Liver (tissue), 9 donors: ENCODE results near the gene KLHDC10. TPM values are rescaled to one million over a fixed set of nuclear protein-coding genes. Genes with fewer than 3 reads are reported as not detected.

Source experiments
- DNase-seq: peaks from one replicate; pipeline ENCODE4 v3.0.0-alpha.2; 2017; ENCODE audit warnings: low spot score
- H3K27ac ChIP-seq, 2 donors: one replicate each; pipeline ENCODE4 v1.7.0; 2013; ENCODE audit warnings: inconsistent platforms in 2 of 2, low read length in 2 of 2, control low read depth in 1 of 2, low read depth in 1 of 2, mild to moderate bottlenecking in 1 of 2
- H3K27me3 ChIP-seq, 4 donors: one replicate each; pipeline versions ENCODE4 v1.6.1 to v1.7.0; 2013; ENCODE audit warnings: low read length in 3 of 4, inconsistent platforms in 1 of 4, mild to moderate bottlenecking in 1 of 4, moderate library complexity in 1 of 4; ENCODE audit not compliant: control insufficient read depth in 4 of 4, insufficient read depth in 4 of 4
- H3K36me3 ChIP-seq, 4 donors: one replicate each; pipeline versions ENCODE4 v1.6.1 to v1.7.0; 2013; ENCODE audit warnings: low read length in 3 of 4, mild to moderate bottlenecking in 3 of 4, low read depth in 1 of 4, moderate library complexity in 1 of 4; ENCODE audit not compliant: control insufficient read depth in 4 of 4, insufficient read depth in 3 of 4
- H3K4me1 ChIP-seq, 4 donors: one replicate each; pipeline versions ENCODE4 v1.6.1 to v1.7.0; 2013; ENCODE audit warnings: low read length in 3 of 4, mild to moderate bottlenecking in 3 of 4, moderate library complexity in 1 of 4; ENCODE audit not compliant: control insufficient read depth in 4 of 4, insufficient read depth in 4 of 4
- H3K4me3 ChIP-seq, 3 donors: one replicate each; pipeline versions ENCODE4 v1.6.1 to v1.7.0; 2013; ENCODE audit warnings: low read length in 3 of 3, control low read depth in 1 of 3, low read depth in 1 of 3, mild to moderate bottlenecking in 1 of 3
- H3K9ac ChIP-seq, 2 donors: one replicate each; pipeline ENCODE4 v1.7.0; 2013; ENCODE audit warnings: low read length in 2 of 2, mild to moderate bottlenecking in 2 of 2, moderate library complexity in 2 of 2, control low read depth in 1 of 2, low read depth in 1 of 2
- H3K9me3 ChIP-seq, 4 donors: one replicate each; pipeline versions ENCODE4 v1.6.1 to v1.7.0; 2013; ENCODE audit warnings: low read length in 3 of 4; ENCODE audit not compliant: control insufficient read depth in 4 of 4
- EGR1 ChIP-seq, 2 donors: IDR thresholded peaks; 2 replicates each; pipeline ENCODE4 v1.6.1; 2016 to 2018; ENCODE audit warnings: antibody characterized with exemption in 2 of 2, low read depth in 2 of 2
- FOXA2 ChIP-seq: IDR thresholded peaks from 2 replicates; pipeline ENCODE4 v1.6.1; 2016; ENCODE audit warnings: antibody characterized with exemption
- GABPA ChIP-seq, 2 donors: IDR thresholded peaks in 1 of 2; conservative IDR thresholded peaks in 1 of 2; 2 replicates each; pipeline ENCODE4 v1.6.1; 2016; ENCODE audit warnings: antibody characterized with exemption in 2 of 2, mild to moderate bottlenecking in 1 of 2, moderate library complexity in 1 of 2
- HNF4A ChIP-seq, 2 donors: conservative IDR thresholded peaks; 2 replicates each; pipeline ENCODE4 v1.6.1; 2016; ENCODE audit warnings: antibody characterized with exemption in 2 of 2, mild to moderate bottlenecking in 2 of 2
- HNF4G ChIP-seq: IDR thresholded peaks from 2 replicates; pipeline ENCODE4 v1.6.1; 2016; ENCODE audit warnings: antibody characterized with exemption
- JUND ChIP-seq, 2 donors: IDR thresholded peaks; 2 replicates each; pipeline ENCODE4 v1.6.1; 2016; ENCODE audit warnings: antibody characterized with exemption in 2 of 2
- RAD21 ChIP-seq, 2 donors: IDR thresholded peaks; 2 replicates each; pipeline ENCODE4 v1.6.1; 2016; ENCODE audit warnings: antibody characterized with exemption in 2 of 2, mild to moderate bottlenecking in 2 of 2
- RXRA ChIP-seq, 2 donors: IDR thresholded peaks; 2 replicates each; pipeline ENCODE4 v1.6.1; 2017 to 2018; ENCODE audit warnings: antibody characterized with exemption in 2 of 2, mild to moderate bottlenecking in 1 of 2
- TAF1 ChIP-seq: conservative IDR thresholded peaks from 2 replicates; pipeline ENCODE4 v1.6.1; 2016; ENCODE audit warnings: antibody characterized with exemption, mild to moderate bottlenecking
- ZBTB33 ChIP-seq: IDR thresholded peaks from 2 replicates; pipeline ENCODE4 v1.6.1; 2016; ENCODE audit warnings: antibody characterized with exemption
- WGBS: extraction: QIAGEN DNeasy Blood & Tissue Kit; methylation state at CpG from one replicate; pipeline ENCODE4 v1.1.7; 2013; 5-methylcytosine and 5-hydroxymethylcytosine counted together
- polyA plus RNA-seq, 2 donors: library from polyadenylated mRNA; stranded (reverse) in 1 of 2; unstranded in 1 of 2; fragments of 200-250 nt in 1 of 2; fragments of >200 nt in 1 of 2; fragmentation: Nextera tagmentation in 1 of 2; extraction: Ambion mirVana in 1 of 2; gene quantifications; one replicate each; pipeline versions ENCODE4 v1.2.1 to v1.2.3, GENCODE V29; 2013 to 2015
- total RNA-seq, 2 donors: library from RNA; depleted of rRNA; stranded (reverse); fragments of >200 nt; gene quantifications; one replicate each; pipeline ENCODE4 v1.2.3, GENCODE V29; 2014
- TF ChIP-seq, protein P1 (sequence below): fragments of 150-350 bp; IDR thresholded peaks from 2 replicates; pipeline ENCODE4 v1.5.1; 2017; ENCODE audit warnings: improper control_type of control experiment, low read depth, low read length; ENCODE audit not compliant: missing input control
- TF ChIP-seq, protein P2 (sequence below): IDR thresholded peaks from 2 replicates; pipeline ENCODE4 v1.6.1; 2016; ENCODE audit warnings: antibody characterized with exemption
- donor health status: healthy.
- donor health status: healthy.
- donor health status: healthy.
- donor health status: healthy.
- donor health status: healthy.

KLHDC10 gene
- total and polyA plus RNA-seq, 4 donors, result 10.8 to 31.2 (median 17.4) TPM

DNA sequence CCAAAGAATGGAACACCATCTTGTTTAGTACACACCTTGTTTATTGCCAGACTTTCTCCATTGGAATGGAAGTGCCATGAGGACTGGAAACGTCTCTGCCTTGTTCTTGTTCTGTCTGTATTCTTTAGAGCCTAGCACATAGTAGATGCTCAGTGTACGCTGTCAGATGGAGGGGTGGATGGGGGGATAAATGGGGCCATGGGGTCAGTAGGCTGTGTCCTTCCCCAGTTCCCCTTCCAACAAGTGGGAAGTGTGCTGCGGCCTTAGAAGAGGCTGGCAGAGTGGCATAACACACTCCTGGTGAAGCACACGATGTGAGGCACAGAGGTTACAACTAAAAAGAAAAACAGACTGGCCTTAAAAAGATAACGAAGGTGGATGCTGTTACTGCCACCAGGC lies 73.0 kb downstream of the KLHDC10 start:
- 93% methylated on average over 5 of the region's 5 CpGs for WGBS
- Histone ChIP-seq H3K9me3 (no peaks in the 10 kb centered on the region), H3K27ac (no peak overlapping the region), H3K9ac (no peak overlapping the region), H3K36me3 (peaks cover 0 to 13% (median 2%) of the 10 kb centered on the region in 4 donors), H3K4me3 (no peak overlapping the region), H3K4me1 (peaks cover 0 to 2% (median 0%) of the 10 kb centered on the region in 4 donors), H3K27me3 (no peaks in the 10 kb centered on the region)
- TF ChIP-seq FOXA2 (no peak), HNF4A (conservative IDR thresholded peaks at IDR 0.05) (no peak), HNF4G (no peak), RAD21 (IDR thresholded peaks at IDR 0.05) (no peak), GABPA (IDR thresholded peaks at IDR 0.05 in 1 of 2, conservative IDR thresholded peaks at IDR 0.05 in 1 of 2) (no peak)
- no peak for DNase-seq

DNA sequence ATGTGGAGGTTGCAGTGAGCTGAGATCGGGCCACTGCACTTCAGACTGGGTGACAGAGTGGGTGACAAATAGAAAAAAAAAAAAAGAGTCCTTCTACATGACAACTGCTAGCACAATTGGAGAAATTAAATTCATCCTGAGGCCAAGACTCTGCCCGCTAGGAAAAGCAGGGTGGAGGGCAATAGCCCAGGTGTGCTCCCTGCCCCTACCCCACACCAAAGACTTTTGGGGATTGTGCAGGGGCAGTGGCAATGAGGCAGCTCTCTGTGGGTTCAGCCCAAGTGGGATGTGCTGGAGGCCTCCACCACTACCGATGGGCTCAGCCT lies 73.6 kb downstream of the KLHDC10 start:
- Histone ChIP-seq H3K4me3 (no peak overlapping the region), H3K36me3 (peaks cover 0 to 12% (median 2%) of the 10 kb centered on the region in 4 donors), H3K27ac (no peak overlapping the region), H3K27me3 (no peaks in the 10 kb centered on the region), H3K9ac (no peak overlapping the region), H3K9me3 (no peaks in the 10 kb centered on the region), H3K4me1 (peaks cover 0 to 2% (median 0%) of the 10 kb centered on the region in 4 donors)
- WGBS, result 87% methylated on average over 3 of the region's 3 CpGs
- TF ChIP-seq HNF4G (no peak), EGR1 (IDR thresholded peaks at IDR 0.05; ENCODE audit: low read depth in 2 of 2) (no peak), TAF1 (no peak), FOXA2 (no peak), RXRA (IDR thresholded peaks at IDR 0.05) (no peak), GABPA (IDR thresholded peaks at IDR 0.05 in 1 of 2, conservative IDR thresholded peaks at IDR 0.05 in 1 of 2) (no peak), JUND (IDR thresholded peaks at IDR 0.05) (no peak), HNF4A (conservative IDR thresholded peaks at IDR 0.05) (no peak)
- TF ChIP-seq, protein P1, sequence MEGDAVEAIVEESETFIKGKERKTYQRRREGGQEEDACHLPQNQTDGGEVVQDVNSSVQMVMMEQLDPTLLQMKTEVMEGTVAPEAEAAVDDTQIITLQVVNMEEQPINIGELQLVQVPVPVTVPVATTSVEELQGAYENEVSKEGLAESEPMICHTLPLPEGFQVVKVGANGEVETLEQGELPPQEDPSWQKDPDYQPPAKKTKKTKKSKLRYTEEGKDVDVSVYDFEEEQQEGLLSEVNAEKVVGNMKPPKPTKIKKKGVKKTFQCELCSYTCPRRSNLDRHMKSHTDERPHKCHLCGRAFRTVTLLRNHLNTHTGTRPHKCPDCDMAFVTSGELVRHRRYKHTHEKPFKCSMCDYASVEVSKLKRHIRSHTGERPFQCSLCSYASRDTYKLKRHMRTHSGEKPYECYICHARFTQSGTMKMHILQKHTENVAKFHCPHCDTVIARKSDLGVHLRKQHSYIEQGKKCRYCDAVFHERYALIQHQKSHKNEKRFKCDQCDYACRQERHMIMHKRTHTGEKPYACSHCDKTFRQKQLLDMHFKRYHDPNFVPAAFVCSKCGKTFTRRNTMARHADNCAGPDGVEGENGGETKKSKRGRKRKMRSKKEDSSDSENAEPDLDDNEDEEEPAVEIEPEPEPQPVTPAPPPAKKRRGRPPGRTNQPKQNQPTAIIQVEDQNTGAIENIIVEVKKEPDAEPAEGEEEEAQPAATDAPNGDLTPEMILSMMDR, result no peak
- no peak for DNase-seq

- no peaks in the 10 kb centered on the region for H3K27me3 ChIP-seq
- DNase-seq, result no peak
- H3K27ac ChIP-seq, result no peak overlapping the region
- H3K9ac ChIP-seq, result no peak overlapping the region
- H3K4me1 ChIP-seq, result peaks cover 0 to 2% (median 0%) of the 10 kb centered on the region in 4 donors
- H3K9me3 ChIP-seq, result no peaks in the 10 kb centered on the region
- no peak for TF ChIP-seq HNF4A (conservative IDR thresholded peaks at IDR 0.05)
- TF ChIP-seq, protein P2, sequence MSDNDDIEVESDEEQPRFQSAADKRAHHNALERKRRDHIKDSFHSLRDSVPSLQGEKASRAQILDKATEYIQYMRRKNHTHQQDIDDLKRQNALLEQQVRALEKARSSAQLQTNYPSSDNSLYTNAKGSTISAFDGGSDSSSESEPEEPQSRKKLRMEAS, result no peak
- TF ChIP-seq ZBTB33, result no peak
- TF ChIP-seq, protein P1, result no peak
- no peak for TF ChIP-seq TAF1
- no peak for TF ChIP-seq EGR1 (IDR thresholded peaks at IDR 0.05; ENCODE audit: low read depth in 2 of 2)
- TF ChIP-seq RXRA (IDR thresholded peaks at IDR 0.05), result no peak
- WGBS, result 77% methylated on average over 14 of the region's 14 CpGs
- no peak overlapping the region for H3K4me3 ChIP-seq
- H3K36me3 ChIP-seq, result peaks cover 0 to 7% (median under 1%) of the 10 kb centered on the region in 4 donors
Measured at GRCh38 chr7:130144312-130145171, 74.2 kb downstream of the KLHDC10 start.
